Cardiac muscle cell (in vitro differentiated cells and primary cell): Measurements from ENCODE around the gene MPG. TPM values are rescaled to one million over a fixed set of nuclear protein-coding genes. Genes with fewer than 3 reads are reported as not detected.

Experiments used
- DNase-seq, 2 donors: peaks; one replicate each; pipeline versions ENCODE4 v3.0.0 to v3.0.0-alpha.2; 2010 to 2017; ENCODE audit warnings: low read depth in 1 of 2, low spot score in 1 of 2
- H3K27ac ChIP-seq: fragments of 200-600 bp; sonication (generic); 2 replicates; pipeline ENCODE4 v1.5.1; 2016
- H3K27me3 ChIP-seq: fragments of 200-600 bp; sonication (generic); 2 replicates; pipeline ENCODE4 v1.6.0; 2016; ENCODE audit warnings: control low read depth
- H3K36me3 ChIP-seq: fragments of 200-600 bp; sonication (generic); 2 replicates; pipeline ENCODE4 v1.5.1; 2016; ENCODE audit warnings: control low read depth
- H3K4me1 ChIP-seq: fragments of 200-600 bp; sonication (generic); 2 replicates; pipeline ENCODE4 v1.8.1; 2017; ENCODE audit warnings: low read depth, mild to moderate bottlenecking, mixed run types
- H3K4me3 ChIP-seq: fragments of 200-600 bp; sonication (generic); 2 replicates; pipeline ENCODE4 v1.5.1; 2016; ENCODE audit warnings: mild to moderate bottlenecking
- H3K9me3 ChIP-seq: fragments of 200-600 bp; sonication (generic); 2 replicates; pipeline ENCODE4 v1.5.1; 2017; ENCODE audit warnings: low read depth, mild to moderate bottlenecking, control low read depth
- CTCF ChIP-seq: IDR thresholded peaks from 2 replicates; pipeline ENCODE4 v1.5.1; 2012; ENCODE audit warnings: low read depth, mild to moderate bottlenecking, low read length
- polyA plus RNA-seq: library from polyadenylated mRNA; unstranded; fragments of >200 nt; fragmentation: Nextera tagmentation; extraction: Ambion mirVana; gene quantifications from 2 replicates; pipeline ENCODE4 v1.2.1, GENCODE V29; 2016
- total RNA-seq: library from RNA; depleted of rRNA; stranded (reverse); fragments of >200 nt; gene quantifications from 2 replicates; pipeline ENCODE4 v1.2.3, GENCODE V29; 2016

MPG gene
- total and polyA plus RNA-seq, 2 experiments from 2014 or later = 78.2 to 90.2 TPM

DNA sequence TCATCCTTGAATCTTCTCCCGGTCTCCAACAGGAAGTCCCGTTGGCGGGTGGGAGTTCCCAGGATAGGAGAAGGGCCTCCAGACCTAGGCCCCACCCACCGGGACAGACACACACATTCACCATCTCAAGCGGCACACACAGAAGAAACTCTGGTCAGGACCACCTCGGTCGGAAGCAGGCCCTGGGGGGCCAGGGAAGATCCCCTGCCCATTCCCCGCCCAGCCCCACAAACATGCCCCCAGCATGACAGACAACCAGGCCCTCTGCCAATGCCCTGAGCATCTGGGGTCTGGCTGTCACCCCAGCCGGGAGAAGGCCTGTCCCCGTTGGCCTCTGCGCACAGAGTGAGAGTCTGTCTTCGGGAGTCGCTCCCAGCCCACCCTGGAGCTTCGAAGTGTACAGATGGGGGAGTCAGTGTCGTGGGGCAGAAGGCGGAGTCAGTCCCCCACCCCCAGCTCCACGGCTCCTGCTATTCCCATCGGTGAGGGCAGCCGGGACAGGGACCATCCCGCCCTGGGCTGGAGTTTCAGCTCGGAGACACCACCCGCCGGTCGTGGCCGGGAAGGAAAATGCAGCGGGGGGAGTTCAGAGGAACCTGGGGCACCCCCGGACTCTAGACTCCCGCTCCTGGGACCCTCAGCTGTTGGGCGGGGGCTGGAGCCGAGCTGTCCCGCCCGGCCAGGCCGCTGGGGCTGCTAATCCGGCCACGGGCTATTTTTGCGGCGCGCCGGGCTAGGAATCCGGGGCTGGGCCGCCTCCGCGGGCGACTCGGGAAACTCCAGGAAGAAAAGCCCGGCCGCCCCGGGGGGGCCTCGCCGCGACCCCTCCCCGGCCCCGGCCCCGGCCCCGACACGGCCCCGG lies 6.3 kb upstream of the MPG start:
- Histone ChIP-seq H3K27me3 (no peaks in the 10 kb centered on the region), H3K4me1 (peaks cover 22% of the 10 kb centered on the region), H3K36me3 (no peaks in the 10 kb centered on the region), H3K9me3 (no peaks in the 10 kb centered on the region), H3K4me3 (peak overlapping the region; percentile 58), H3K27ac (peak overlapping the region; percentile 88)
- no peak for TF ChIP-seq CTCF
- peak; percentile 65 to 69 for DNase-seq

GRCh38 chr16:72561-73548 lies 5.2 kb upstream of the MPG start, which contains the start of gene RHBDF1:
Gene RHBDF1 (minus strand): TSS chr16:72631. CDS start chr16:65015, 7,616 bp downstream.
- Histone ChIP-seq H3K27me3 (no peaks in the 10 kb centered on the region), H3K27ac (peak within 1 kb of the TSS; percentile 88), H3K9me3 (no peaks in the 10 kb centered on the region), H3K36me3 (no peaks in the 10 kb centered on the region), H3K4me1 (peaks cover 29% of the 10 kb centered on the region), H3K4me3 (peak within 1 kb of the TSS; percentile 58)
- DNase-seq = peak; percentile 71 to 83
- no peak for TF ChIP-seq CTCF

DNA sequence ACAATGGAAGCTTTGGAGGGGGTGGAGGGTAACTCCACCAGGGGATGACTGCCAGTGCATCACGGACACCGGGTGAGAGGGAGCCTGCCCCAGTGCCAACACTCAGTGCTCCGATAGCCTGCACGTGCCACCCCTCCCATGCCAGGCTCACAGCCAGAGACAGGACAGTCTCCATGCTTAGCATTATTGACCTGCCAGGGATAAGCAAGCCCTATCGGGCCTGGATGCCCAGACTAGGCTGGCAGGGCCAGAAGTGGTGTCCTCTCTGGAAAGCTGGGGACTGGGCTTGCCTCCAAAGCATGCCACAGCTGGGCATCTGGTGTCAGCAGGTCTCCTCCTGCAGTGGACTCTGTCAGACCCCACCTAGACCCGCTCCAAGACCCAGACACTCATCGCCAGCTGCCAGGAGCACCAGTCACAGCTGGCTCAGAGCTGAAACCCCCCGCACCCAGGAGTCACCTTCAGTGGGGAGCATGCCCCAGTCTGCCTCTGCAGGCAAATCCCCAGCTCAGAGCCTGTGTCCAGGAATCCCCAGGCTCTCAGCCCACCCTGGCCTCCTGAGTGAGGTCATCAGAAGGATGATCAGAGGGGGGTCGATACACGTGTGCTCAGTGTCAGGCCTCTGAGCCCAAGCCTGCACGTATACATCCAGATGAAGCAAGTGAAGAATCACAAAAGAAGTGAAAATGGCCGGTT lies 3.8 kb upstream of the MPG start:
- no peak for TF ChIP-seq CTCF
- Histone ChIP-seq H3K36me3 (no peaks in the 10 kb centered on the region), H3K4me3 (no peak overlapping the region), H3K27ac (no peak overlapping the region), H3K27me3 (no peaks in the 10 kb centered on the region), H3K9me3 (no peaks in the 10 kb centered on the region), H3K4me1 (peaks cover 29% of the 10 kb centered on the region)
- no peak for DNase-seq

DNA sequence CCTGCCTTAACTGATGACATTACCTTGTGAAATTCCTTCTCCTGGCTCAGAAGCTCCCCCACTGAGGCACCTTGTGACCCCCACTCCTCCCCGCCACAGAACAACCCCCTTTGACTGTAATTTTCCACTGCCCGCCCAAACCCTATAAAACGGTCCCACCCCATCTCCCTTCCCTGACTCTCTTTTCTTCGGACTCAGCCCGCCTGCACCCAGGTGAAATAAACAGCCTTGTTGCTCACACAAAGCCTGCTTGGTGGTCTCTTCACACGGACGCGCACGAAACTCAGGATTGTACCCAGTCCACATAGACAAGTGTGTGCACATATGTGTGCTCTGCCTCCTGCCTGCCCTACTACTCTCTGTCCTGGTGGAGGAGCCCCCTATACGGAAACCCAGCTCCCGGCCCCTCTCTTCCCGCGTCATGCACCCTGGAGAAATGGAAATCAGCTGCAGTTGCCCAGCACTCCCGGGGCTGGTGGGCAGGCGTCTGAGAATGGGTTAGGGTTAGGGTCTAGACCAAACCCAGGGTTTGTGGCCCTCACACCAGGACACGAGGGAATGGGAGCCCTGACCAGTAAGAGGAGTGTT lies 3.2 kb upstream of the MPG start:
- Histone ChIP-seq H3K9me3 (no peaks in the 10 kb centered on the region), H3K27me3 (no peaks in the 10 kb centered on the region), H3K4me3 (no peak overlapping the region), H3K4me1 (peaks cover 29% of the 10 kb centered on the region), H3K36me3 (no peaks in the 10 kb centered on the region), H3K27ac (peak overlapping the region; percentile 54)
- DNase-seq = no peak
- no peak for TF ChIP-seq CTCF
